Nephron (organoid): ENCODE results near the gene EPB41L4B.

Experiments
- H3K27ac Mint-ChIP-seq, 3 experiments: 2 replicates each; pipeline ENCODE4 v1.8.0; 2020; ENCODE audit warnings: mixed read lengths in 3 of 3, mild to moderate bottlenecking in 2 of 3, moderate library complexity in 1 of 3
- H3K27me3 Mint-ChIP-seq: 2 replicates; pipeline ENCODE4 v1.8.0; 2021; ENCODE audit warnings: low read depth, mild to moderate bottlenecking, moderate library complexity, mixed read lengths
- H3K36me3 Mint-ChIP-seq: 2 replicates; pipeline ENCODE4 v1.8.0; 2020; ENCODE audit warnings: low read depth, mixed read lengths
- H3K4me1 Mint-ChIP-seq: 2 replicates; pipeline ENCODE4 v1.8.0; 2020; ENCODE audit warnings: mixed read lengths
- H3K4me3 Mint-ChIP-seq, 3 experiments: 2 replicates each; pipeline ENCODE4 v1.8.0; 2020; ENCODE audit warnings: mild to moderate bottlenecking in 3 of 3, mixed read lengths in 3 of 3, moderate library complexity in 2 of 3
- H3K9me3 Mint-ChIP-seq: 2 replicates; pipeline ENCODE4 v1.8.0; 2020; ENCODE audit warnings: mixed read lengths
- TF ChIP-seq, protein P1 (sequence below), 3 experiments: fragments of 200-600 bp; sonication (generic); IDR thresholded peaks; one replicate each; pipeline ENCODE4 v1.5.0; 2021; ENCODE audit warnings: antibody characterized with exemption in 3 of 3; ENCODE audit not compliant: unreplicated experiment in 3 of 3

EPB41L4B gene

DNA sequence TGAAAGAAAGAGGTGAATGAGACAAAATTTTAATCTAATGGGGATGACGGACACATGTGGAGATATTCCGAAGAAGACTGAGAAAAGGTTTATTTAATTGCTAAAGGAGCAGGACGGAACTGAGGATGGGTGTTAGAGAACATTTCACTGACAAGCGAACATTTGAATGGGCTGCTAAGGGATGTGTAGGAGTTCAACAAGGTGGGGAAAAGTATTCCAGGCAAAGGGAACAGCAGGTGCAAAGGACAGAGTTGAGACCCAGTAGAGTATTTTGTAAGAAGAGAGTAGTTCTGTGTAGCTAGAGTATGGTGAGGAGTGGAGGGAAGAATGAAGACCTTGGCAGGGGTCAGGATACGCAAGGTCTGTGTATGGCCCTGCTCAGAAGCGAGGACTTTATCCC, 106.4 kb downstream of the EPB41L4B start:
- H3K9me3 Mint-ChIP-seq, result no peaks in the 10 kb centered on the region
- no peaks in the 10 kb centered on the region for H3K4me1 Mint-ChIP-seq
- H3K27ac Mint-ChIP-seq, result no peak overlapping the region
- no peak overlapping the region for H3K4me3 Mint-ChIP-seq
- H3K27me3 Mint-ChIP-seq, result peaks cover 12% of the 10 kb centered on the region
- TF ChIP-seq, protein P1, sequence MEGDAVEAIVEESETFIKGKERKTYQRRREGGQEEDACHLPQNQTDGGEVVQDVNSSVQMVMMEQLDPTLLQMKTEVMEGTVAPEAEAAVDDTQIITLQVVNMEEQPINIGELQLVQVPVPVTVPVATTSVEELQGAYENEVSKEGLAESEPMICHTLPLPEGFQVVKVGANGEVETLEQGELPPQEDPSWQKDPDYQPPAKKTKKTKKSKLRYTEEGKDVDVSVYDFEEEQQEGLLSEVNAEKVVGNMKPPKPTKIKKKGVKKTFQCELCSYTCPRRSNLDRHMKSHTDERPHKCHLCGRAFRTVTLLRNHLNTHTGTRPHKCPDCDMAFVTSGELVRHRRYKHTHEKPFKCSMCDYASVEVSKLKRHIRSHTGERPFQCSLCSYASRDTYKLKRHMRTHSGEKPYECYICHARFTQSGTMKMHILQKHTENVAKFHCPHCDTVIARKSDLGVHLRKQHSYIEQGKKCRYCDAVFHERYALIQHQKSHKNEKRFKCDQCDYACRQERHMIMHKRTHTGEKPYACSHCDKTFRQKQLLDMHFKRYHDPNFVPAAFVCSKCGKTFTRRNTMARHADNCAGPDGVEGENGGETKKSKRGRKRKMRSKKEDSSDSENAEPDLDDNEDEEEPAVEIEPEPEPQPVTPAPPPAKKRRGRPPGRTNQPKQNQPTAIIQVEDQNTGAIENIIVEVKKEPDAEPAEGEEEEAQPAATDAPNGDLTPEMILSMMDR (IDR thresholded peaks at IDR 0.05; ENCODE audit: unreplicated experiment in 3 of 3), result no peak
- no peaks in the 10 kb centered on the region for H3K36me3 Mint-ChIP-seq

DNA sequence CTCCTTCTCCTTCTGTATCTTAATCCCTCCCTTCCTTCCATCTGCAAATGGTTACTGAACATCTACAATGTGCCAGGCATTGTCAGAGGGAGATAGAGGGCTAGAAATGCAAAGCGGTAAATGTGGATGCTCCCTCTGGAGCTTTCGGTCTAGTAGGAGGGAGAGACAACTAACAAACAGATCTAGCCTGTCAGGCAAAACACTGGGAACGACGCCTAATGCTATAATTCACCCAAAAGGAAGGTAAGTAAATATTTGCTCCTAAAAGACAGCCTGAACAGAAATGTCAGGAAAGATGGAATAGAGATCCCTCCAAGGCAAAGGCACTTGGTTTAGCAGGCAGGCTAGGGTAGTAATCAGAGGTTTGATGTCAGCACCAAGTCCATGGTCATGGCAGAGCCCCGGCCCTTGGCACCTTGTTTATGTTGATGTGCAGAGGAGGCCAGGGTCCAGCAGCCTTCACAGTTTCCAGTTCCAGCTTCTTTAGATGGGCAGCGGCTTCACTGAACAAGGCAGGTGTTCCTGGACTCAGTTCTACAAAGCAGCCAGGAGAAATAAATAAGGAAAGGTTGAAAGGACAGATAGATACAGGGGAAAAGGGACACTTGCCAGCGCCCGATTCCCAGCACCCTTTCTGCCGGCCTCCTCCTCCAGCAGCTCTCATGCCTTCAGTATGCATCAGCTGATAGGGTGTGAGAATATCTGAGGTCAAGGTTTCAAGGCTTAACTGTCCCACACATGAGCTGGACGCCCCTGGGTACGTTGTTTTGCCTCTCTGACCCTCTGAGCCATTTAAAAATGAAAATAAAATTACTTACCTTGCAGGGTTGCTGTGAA, 107.4 kb downstream of the EPB41L4B start:
- Mint-ChIP-seq H3K27me3 (peaks cover 9% of the 10 kb centered on the region), H3K4me3 (no peak overlapping the region), H3K36me3 (no peaks in the 10 kb centered on the region), H3K9me3 (no peaks in the 10 kb centered on the region), H3K27ac (no peak overlapping the region), H3K4me1 (no peaks in the 10 kb centered on the region)
- TF ChIP-seq, protein P1 (IDR thresholded peaks at IDR 0.05; ENCODE audit: unreplicated experiment in 3 of 3), result no peak

DNA sequence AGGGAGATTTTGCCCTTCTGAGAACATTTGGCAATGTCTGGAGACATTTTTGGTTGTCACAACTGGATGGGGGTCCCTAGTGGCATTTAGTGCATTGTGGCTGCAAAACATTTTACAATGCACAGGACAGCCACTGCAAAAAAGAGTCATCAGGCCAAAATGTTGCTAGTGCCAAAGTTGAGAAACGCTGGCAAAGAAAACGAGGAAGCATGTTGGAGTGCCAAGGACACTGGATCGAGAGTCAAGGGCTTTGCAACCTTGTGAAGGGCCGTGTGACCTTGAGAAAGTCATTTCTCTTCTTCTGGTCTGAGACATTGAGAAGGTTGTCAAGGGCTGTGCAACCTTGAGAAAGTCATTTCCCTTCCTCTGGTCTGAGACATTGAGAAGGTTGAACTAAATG, 108.1 kb downstream of the EPB41L4B start:
- TF ChIP-seq, protein P1 (IDR thresholded peaks at IDR 0.05; ENCODE audit: unreplicated experiment in 3 of 3), result no peak
- Mint-ChIP-seq H3K27me3 (peaks cover 9% of the 10 kb centered on the region), H3K9me3 (no peaks in the 10 kb centered on the region), H3K36me3 (no peaks in the 10 kb centered on the region), H3K4me1 (no peaks in the 10 kb centered on the region), H3K4me3 (no peak overlapping the region), H3K27ac (no peak overlapping the region)

DNA sequence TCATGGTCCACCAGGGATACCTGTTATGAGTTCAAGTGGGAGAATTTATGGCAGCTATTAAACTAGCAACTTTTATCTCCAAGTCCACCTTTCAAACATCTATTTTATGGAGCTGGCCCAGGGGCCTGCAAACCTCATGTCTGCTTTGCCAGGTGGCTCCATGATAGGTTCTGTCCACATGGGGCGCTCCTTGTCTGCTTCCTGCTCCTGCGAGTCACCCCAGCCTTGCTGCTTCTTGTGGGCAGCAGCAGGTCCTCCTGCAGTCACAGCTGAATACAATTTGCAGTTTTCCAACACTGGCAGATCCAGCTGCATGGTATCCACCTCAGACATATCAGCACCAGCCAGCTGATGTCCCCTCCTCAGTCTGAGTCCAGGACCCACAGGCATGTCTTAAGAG, 114.2 kb downstream of the EPB41L4B start:
- no peaks in the 10 kb centered on the region for H3K36me3 Mint-ChIP-seq
- H3K27ac Mint-ChIP-seq, result no peak overlapping the region
- no peak overlapping the region for H3K4me3 Mint-ChIP-seq
- no peaks in the 10 kb centered on the region for H3K4me1 Mint-ChIP-seq
- TF ChIP-seq, protein P1 (IDR thresholded peaks at IDR 0.05; ENCODE audit: unreplicated experiment in 3 of 3), result no peak
- H3K9me3 Mint-ChIP-seq, result no peaks in the 10 kb centered on the region
- peaks cover 10% of the 10 kb centered on the region for H3K27me3 Mint-ChIP-seq

DNA sequence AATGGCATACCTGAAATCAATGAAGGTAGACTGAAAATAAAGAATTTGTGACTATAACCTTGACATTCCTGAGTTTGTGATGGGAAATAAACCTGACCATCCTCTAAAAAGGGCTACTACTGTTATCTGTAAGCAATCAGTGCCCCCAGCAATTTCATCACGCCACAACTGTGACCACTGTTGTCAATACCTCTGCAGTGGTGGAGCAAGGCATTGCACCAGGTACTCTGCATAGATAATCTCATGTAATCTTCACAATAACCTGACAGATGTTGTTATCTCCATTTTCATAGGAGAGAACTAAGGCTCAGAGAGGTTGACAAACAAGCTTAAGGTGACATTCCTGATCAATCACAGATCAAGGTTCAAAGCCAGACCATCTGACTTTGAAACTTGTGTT, 115.3 kb downstream of the EPB41L4B start:
- TF ChIP-seq, protein P1 (IDR thresholded peaks at IDR 0.05; ENCODE audit: unreplicated experiment in 3 of 3), result no peak
- H3K9me3 Mint-ChIP-seq, result no peaks in the 10 kb centered on the region
- H3K4me3 Mint-ChIP-seq, result no peak overlapping the region
- no peaks in the 10 kb centered on the region for H3K4me1 Mint-ChIP-seq
- peaks cover 11% of the 10 kb centered on the region for H3K27me3 Mint-ChIP-seq
- no peak overlapping the region for H3K27ac Mint-ChIP-seq
- no peaks in the 10 kb centered on the region for H3K36me3 Mint-ChIP-seq
